GM12892 (cell line): ENCODE measurements around the gene SCAMP2.
A peak's percentile ranks its signal among the peaks of the same experiment; 100 is the strongest.
"Not testable (repeated sequence)": the region's sequence is repeated elsewhere in the genome, so short reads cannot be mapped to it uniquely, and the experiment has no call there.

Experiments used
- DNase-seq: peaks from one replicate; pipeline ENCODE4 v3.0.0; 2011; ENCODE audit not compliant: insufficient read length
- FAIRE-seq: peaks from 2 replicates; lab custom pipeline; 2011; peaks lifted over from hg19 to GRCh38; lab: Jason Lieb, UNC
- POLR2A ChIP-seq: IDR thresholded peaks from 2 replicates; pipeline ENCODE4 v1.6.1; 2011; ENCODE audit warnings: low read depth, low read length, control low read depth
- POLR2AphosphoS5 ChIP-seq: IDR thresholded peaks from 2 replicates; pipeline ENCODE4 v1.6.1; 2011; ENCODE audit warnings: low read depth, low read length, control low read depth
- TAF1 ChIP-seq: IDR thresholded peaks from 2 replicates; pipeline ENCODE4 v1.6.1; 2011; ENCODE audit warnings: low read depth, mild to moderate bottlenecking, control low read depth, low read length, borderline replicate concordance

The SCAMP2 gene

GRCh38 chr15:74889390-74889882, 16.3 kb upstream of the SCAMP2 start:
- TF ChIP-seq TAF1 (no peak), POLR2AphosphoS5 (no peak), POLR2A (no peak)
- FAIRE-seq (no peak), DNase-seq (no peak)

DNA sequence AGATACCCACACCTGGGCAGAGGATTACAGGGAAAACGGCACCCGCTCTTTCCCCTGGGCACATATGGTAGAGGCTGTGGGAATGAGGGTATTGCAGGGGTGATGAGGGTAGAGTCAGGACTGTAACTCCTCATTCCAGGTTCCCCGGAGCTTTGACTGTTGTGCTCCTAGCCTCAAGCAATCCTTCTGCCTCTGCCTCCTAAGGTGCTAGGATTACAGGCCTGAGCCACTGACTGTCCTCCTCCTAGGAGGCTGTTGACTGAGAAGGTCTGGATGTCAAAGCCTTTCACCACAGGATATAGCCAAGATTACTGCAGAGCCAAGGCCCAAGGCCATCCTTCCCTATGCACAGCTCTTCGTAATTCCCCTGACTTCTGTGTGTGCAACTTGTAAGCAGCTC, 15.6 kb upstream of the SCAMP2 start:
- FAIRE-seq: no peak
- TF ChIP-seq TAF1 (no peak), POLR2AphosphoS5 (no peak), POLR2A (no peak)
- no peak for DNase-seq

DNA sequence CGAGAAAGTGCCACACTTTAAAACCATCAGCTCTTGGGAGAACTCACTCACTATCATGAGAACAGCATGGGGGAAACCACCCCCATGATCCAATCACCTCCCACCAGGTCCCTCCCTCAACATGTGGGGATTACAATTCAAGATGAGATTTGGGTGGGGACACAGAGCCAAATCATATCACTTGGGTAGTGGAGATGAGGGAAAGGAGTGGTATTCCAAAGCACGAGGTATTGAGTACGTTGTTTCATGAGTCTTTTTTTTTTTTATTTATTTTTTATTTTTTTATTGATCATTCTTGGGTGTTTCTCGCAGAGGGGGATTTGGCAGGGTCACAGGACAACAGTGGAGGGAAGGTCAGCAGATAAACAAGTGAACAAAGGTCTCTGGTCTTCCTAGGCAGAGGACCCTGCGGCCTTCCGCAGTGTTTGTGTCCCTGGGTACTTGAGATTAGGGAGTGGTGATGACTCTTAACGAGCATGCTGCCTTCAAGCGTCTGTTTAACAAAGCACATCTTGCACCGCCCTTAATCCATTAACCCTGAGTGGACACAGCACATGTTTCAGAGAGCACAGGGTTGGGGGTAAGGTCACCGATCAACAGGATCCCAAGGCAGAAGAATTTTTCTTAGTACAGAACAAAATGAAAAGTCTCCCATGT, 14.5 kb upstream of the SCAMP2 start:
- not testable (repeated sequence) for FAIRE-seq, DNase-seq

GRCh38 chr15:74885461-74885860, 12.3 kb upstream of the SCAMP2 start:
- FAIRE-seq (no peak), DNase-seq (no peak)
- TF ChIP-seq POLR2AphosphoS5 (no peak), TAF1 (no peak), POLR2A (no peak)

- TF ChIP-seq POLR2AphosphoS5 (no peak), TAF1 (no peak), POLR2A (no peak)
- DNase-seq (no peak), FAIRE-seq (no peak)
Measured at GRCh38 chr15:74884428-74885223, 11.5 kb upstream of the SCAMP2 start.

- no peak for DNase-seq
- TF ChIP-seq TAF1 (no peak), POLR2AphosphoS5 (no peak), POLR2A (no peak)
- no peak for FAIRE-seq
Measured at GRCh38 chr15:74882528-74882927, 9.4 kb upstream of the SCAMP2 start.

DNA sequence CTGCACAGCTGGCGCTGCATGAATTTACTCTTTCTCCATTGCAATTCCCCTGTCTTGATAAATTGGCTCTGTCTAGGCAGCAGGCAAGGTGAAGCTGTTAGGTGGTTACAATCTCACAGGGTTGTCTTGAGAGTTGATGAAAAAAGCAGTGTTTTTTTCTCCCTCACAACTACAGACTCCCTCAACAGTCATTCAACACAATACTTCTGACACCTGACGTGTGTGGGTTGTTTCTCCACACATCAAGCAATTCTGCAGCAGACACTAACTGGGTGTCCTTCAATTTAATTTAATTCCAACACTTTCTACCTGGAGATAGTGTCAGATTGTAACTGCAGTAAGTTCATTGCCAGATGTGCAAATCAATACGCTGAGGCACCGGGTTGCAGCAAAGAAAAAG, 5.1 kb upstream of the SCAMP2 start:
- TF ChIP-seq POLR2A (no peak), POLR2AphosphoS5 (no peak), TAF1 (no peak)
- DNase-seq: no peak
- no peak for FAIRE-seq

DNA sequence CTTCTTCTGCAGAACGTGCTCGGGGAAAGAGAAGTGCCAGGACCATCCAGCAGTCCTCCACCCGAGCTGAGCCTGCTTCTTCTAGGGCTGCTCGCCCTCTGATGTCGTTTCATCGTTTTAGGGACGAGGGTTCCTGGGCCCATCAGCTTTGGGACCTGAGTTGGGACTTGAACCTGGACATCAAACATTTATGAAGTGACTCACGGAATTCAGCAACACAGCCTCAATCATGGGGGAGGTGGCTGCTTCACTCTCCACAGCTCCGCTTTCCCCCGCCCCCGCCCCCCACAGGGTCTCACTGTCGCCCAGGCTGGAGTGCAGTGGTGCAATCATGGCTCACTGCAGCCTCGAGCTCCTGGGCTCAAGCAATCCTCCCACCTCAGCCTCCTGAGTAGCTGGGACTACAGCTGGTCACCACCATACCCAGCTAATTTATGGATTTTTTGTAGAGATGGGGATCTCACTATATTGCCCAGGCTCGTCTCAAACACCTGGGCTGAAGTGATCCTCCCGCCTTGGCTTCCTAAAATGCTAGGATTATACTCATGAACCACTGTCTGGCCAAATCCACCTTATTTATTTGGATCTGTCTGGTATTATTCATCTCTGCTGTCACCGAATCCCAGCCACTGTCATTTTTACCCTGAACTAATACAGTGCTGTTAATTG, 725 bp upstream of the SCAMP2 start:
- no peak for DNase-seq
- TF ChIP-seq TAF1 (no peak), POLR2AphosphoS5 (no peak), POLR2A (no peak)
- no peak for FAIRE-seq

DNA sequence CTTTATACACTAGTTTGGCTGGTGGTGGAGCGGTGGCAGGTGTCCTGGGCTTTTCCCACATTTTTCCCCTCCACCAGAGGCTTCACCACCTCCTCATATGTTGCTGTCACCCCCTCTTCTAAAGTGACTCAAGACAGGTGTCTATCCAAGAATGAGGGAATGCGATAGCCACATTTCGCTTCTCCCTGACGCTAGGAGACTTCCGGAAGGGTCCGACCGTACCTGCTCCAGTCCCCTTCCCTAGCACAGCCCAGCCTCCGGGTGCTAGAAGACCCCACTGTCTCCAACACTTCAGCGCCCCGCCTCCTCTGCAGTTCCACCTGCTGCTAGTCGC, 496 bp downstream of the SCAMP2 start:
- DNase-seq (no peak), FAIRE-seq (no peak)
- TF ChIP-seq POLR2A (0 out of 2 replicates have a peak, but pooled peaks have one; percentile 73), POLR2AphosphoS5 (no peak; the same call in 1 of the 2 replicates), TAF1 (no peak)

DNA sequence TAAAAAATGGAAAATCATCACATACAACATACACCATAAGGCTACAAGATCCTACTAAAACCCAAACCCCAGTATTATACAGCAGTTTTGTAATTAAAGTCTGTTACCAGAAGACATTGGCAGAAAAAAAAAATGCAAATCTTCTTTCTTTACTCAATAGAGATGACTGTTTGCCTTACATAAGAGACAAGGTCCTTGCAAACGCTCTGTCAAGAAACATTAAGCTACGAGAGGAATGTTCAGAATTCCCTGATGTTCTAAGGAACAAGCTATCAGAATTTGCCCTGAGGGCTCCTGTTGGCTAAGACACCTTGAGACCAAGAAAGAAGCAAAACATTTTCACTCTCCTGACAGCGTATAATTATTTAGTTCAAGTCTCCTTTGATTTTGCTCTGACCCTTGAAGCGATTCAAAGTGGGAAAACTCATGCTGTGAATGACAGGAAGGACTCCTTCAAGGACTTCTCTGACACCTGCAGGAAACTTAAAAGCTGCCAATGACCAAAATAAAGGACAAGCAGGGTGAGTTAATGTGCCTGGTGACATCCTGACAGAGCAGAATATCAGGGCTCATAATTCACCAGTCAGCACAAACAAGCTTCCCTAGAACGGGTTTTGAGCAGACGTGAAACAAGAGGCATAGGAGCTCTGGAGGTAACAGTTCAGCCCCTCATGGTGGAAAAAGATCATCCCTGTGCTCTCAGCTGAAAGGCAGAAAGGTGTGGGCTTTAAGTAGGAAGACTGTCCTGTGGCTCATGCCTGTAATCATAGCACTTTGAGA, 2.5 kb downstream of the SCAMP2 start:
- no peak for TF ChIP-seq POLR2AphosphoS5
- no peak for TF ChIP-seq TAF1
- TF ChIP-seq POLR2A: no peak
- FAIRE-seq (peak; percentile 51), DNase-seq (no peak)

GRCh38 chr15:74869726-74870407, 3.3 kb downstream of the SCAMP2 start:
- peak; percentile 88 for FAIRE-seq
- peak; percentile 77 for DNase-seq
- TF ChIP-seq POLR2A: peak; percentile 63; the same call in 1 of the 2 replicates
- peak; percentile 68; the same call in 1 of the 2 replicates for TF ChIP-seq POLR2AphosphoS5
- TF ChIP-seq TAF1: no peak
